Stimulated activated CD4-positive, alpha-beta T cell treated with anti-CD3 and anti-CD28 coated beads, Interleukin-2, amount 100 ng/mL, for 4 hours (primary cell): ENCODE results near the gene RSPO3.
"Not testable (repeated sequence)": the region's sequence is repeated elsewhere in the genome, so short reads cannot be mapped to it uniquely, and the experiment has no call there.

ENCODE experiments used
- DNase-seq: peaks from one replicate; pipeline ENCODE4 v3.0.0-alpha.2; 2020; ENCODE audit warnings: low read depth

RSPO3 gene

GRCh38 chr6:127205036-127205435, 86.6 kb downstream of the RSPO3 start:
- no peak for DNase-seq

GRCh38 chr6:127206531-127207095, 88.1 kb downstream of the RSPO3 start:
- DNase-seq = no peak

- no peak for DNase-seq
These were observed 89.2 kb downstream of the RSPO3 start for GRCh38 chr6:127207591-127208120.

- no peak for DNase-seq
These were observed 92.3 kb downstream of the RSPO3 start for GRCh38 chr6:127210725-127211124.

GRCh38 chr6:127212376-127212775, 93.9 kb downstream of the RSPO3 start:
- DNase-seq = no peak

GRCh38 chr6:127214032-127214431, 95.6 kb downstream of the RSPO3 start:
- DNase-seq = not testable (repeated sequence)

- not testable (repeated sequence) for DNase-seq
These were observed 96.1 kb downstream of the RSPO3 start for GRCh38 chr6:127214531-127214930.

GRCh38 chr6:127215931-127216330, 97.5 kb downstream of the RSPO3 start:
- DNase-seq = no peak

- no peak for DNase-seq
These were observed 98.6 kb downstream of the RSPO3 start for GRCh38 chr6:127216810-127217789.

- DNase-seq = no peak
These were observed 101.4 kb downstream of the RSPO3 start for GRCh38 chr6:127219869-127220268.

- DNase-seq = no peak
These were observed 102.7 kb downstream of the RSPO3 start for GRCh38 chr6:127221201-127221600.

GRCh38 chr6:127222418-127222817, 103.9 kb downstream of the RSPO3 start:
- no peak for DNase-seq

GRCh38 chr6:127225497-127225896, 107.0 kb downstream of the RSPO3 start:
- no peak for DNase-seq

- DNase-seq = not testable (repeated sequence)
These were observed 115.3 kb downstream of the RSPO3 start for GRCh38 chr6:127233819-127234218.

- DNase-seq = no peak
These were observed 125.0 kb downstream of the RSPO3 start for GRCh38 chr6:127243501-127243900.
